T-helper 1 cell treated with Interleukin-12 subunit alpha and Interleukin-12 subunit beta and Interleukin-4 antibody, amounts not matched to agents 30 μg/mL and 1 μg/mL, for 36 hours (primary cell): Measurements from ENCODE around the gene ARX.

Experiments used
- H3K27ac Mint-ChIP-seq: one replicate; pipeline ENCODE4 v1.8.0; 2021; ENCODE audit warnings: mild to moderate bottlenecking, mixed read lengths
- H3K27me3 Mint-ChIP-seq: one replicate; pipeline ENCODE4 v1.8.0; 2021; ENCODE audit warnings: low read depth, mixed read lengths
- H3K36me3 Mint-ChIP-seq: one replicate; pipeline ENCODE4 v1.8.0; 2021; ENCODE audit warnings: low read depth, mixed read lengths
- H3K4me1 Mint-ChIP-seq: one replicate; pipeline ENCODE4 v1.8.0; 2021; ENCODE audit warnings: low read depth, mixed read lengths
- H3K4me3 Mint-ChIP-seq: one replicate; pipeline ENCODE4 v1.8.0; 2021; ENCODE audit warnings: mild to moderate bottlenecking, moderate library complexity, mixed read lengths
- H3K9me3 Mint-ChIP-seq: one replicate; pipeline ENCODE4 v1.8.0; 2021; ENCODE audit warnings: mixed read lengths

Gene ARX

DNA sequence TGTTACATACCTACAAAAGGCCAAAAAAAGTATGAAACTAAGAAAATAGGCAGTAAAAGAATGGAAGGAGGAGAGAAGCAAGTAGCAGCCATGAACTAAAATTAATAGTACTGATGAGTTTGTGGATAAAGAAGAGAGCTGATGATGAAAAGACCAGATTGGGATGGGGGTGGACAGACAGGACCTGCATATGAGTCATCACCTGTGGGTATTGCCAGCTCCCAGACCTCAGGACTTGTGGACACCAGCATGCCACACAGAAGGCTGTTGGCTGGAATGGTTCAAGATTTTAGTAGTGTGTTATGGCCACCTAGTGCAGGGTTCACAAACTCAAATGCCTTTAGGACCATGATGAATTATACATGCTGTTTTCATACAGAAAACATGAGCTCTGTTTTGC lies 58.9 kb downstream of the ARX start:
- H3K4me1 Mint-ChIP-seq: peaks cover 6% of the 10 kb centered on the region
- no peaks in the 10 kb centered on the region for H3K27me3 Mint-ChIP-seq
- no peak overlapping the region for H3K27ac Mint-ChIP-seq
- H3K36me3 Mint-ChIP-seq: no peaks in the 10 kb centered on the region
- no peak overlapping the region for H3K4me3 Mint-ChIP-seq
- H3K9me3 Mint-ChIP-seq: no peaks in the 10 kb centered on the region

DNA sequence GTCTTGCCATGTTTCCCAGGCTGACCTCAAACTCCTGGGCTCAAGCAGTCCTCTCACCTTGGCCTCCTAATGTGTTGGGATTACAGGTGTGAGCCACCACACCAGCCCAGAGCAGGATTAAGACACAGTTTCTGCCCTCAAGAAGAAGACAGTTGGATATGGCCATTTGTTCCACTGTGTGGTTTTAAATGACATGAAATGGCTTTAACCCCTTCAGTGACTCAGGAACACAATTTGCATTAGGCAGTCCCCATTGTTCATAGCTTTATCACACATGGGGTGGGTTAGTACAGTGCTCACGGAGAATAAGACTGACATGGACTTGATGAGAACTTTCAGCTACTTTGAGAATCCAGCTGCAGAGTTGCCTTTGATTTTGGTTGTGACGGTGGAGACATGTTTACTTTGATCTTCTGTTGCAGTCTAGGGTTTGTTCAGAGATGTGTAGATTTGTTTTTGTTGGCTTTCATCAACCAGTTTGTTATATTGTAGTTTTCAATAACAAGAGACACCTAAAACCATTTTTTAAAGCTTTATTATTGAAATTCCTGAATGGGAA lies 60.3 kb downstream of the ARX start:
- no peaks in the 10 kb centered on the region for H3K27me3 Mint-ChIP-seq
- no peaks in the 10 kb centered on the region for H3K9me3 Mint-ChIP-seq
- H3K4me3 Mint-ChIP-seq: no peak overlapping the region
- peaks cover 6% of the 10 kb centered on the region for H3K4me1 Mint-ChIP-seq
- no peaks in the 10 kb centered on the region for H3K36me3 Mint-ChIP-seq
- no peak overlapping the region for H3K27ac Mint-ChIP-seq

DNA sequence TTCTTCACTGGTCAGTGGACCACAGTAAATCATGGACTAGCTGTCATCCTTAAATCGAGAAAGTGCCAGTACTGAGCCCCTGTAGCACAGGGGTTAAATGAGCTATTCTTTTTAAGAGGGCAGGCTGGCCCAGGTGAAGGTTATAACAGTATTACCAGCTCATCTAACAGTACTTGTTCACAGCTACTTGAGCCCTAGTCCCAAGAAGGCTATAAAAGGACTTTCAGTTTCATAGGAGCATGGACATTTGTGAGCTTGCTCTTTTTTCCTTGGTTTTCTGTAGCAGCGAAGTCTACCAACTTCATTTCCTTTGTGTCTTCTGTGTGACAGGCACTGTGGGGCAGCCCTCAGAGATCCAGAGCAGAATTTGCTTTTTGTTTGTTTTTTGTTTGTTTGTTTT lies 61.0 kb downstream of the ARX start:
- H3K36me3 Mint-ChIP-seq: no peaks in the 10 kb centered on the region
- H3K9me3 Mint-ChIP-seq: no peaks in the 10 kb centered on the region
- H3K27ac Mint-ChIP-seq: no peak overlapping the region

More for the DNA sequence above, 61.0 kb downstream of the ARX start:
- no peaks in the 10 kb centered on the region for H3K27me3 Mint-ChIP-seq
- H3K4me3 Mint-ChIP-seq: no peak overlapping the region
- H3K4me1 Mint-ChIP-seq: peaks cover 6% of the 10 kb centered on the region
